ENCODE results near the gene VSTM5.

The VSTM5 gene

DNA sequence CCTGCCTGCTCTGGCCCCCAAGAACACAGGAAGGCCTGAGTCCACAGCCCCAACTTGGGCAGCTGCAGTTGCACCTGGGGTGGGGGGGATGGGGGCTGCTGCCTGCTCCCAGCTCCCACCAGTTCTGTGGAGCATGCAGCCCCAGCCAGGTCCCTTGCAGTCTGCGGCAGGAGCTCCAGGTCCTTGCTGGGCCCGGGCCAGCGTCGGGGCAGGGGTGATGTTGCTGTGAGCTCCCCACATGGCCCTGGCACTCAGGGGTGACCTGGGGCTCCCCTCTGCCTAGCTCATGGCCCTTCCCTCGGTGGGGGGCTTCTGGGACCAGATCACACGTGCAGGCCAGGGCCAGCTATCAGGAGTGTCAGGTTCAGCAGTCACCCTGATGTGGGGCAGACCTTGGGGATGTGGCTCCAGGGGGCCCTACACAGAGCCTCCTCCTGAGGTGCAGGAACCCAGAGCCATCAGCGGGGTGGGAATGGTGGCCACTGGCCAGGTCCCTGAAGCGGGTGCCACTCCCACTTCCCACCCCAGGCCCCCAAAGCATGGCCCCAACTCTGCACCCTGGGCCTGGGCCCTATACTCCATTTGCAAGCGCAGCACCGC, 76.7 kb downstream of the VSTM5 start:
- TF ChIP-seq REST (IDR thresholded peaks at IDR 0.05; ENCODE audit: insufficient read depth in 1 of 2, low read depth in 2 of 2, low read length in 2 of 2) (no peak), FOXP2 (optimal IDR thresholded peaks at IDR 0.05; ENCODE audit: borderline replicate concordance, extremely low read depth, extremely low read length, insufficient read depth) (no peak), POLR2AphosphoS5 (IDR thresholded peaks at IDR 0.05; ENCODE audit: low read depth, low read length) (no peak), TAF1 (IDR thresholded peaks at IDR 0.05; ENCODE audit: borderline replicate concordance, insufficient read depth, low read length) (no peak)

DNA sequence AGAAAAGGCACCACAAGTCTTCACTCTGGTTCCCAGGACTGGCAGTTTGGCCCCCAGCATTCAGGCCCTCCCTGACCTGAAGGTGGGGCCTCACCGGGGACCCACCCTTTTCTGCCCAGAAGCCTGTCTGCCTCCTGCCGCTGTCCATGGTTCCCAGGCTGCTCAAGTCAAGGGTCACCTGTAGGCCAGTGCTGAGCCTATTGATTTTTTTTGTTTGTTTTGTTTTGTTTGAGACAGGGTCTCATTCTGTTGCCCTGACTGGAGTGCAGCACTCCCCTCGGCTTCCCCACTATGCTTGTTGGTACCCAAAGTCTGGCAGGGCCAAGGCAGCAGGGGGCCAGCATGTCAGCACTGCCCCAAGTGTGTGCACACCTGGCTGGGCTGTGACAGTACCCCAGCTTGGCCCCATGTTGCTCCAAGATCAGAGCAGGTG, 77.4 kb downstream of the VSTM5 start:
- TF ChIP-seq TAF1 (IDR thresholded peaks at IDR 0.05; ENCODE audit: borderline replicate concordance, insufficient read depth, low read length) (no peak), REST (IDR thresholded peaks at IDR 0.05; ENCODE audit: insufficient read depth in 1 of 2, low read depth in 2 of 2, low read length in 2 of 2) (peak; percentile 67 to 89), FOXP2 (optimal IDR thresholded peaks at IDR 0.05; ENCODE audit: borderline replicate concordance, extremely low read depth, extremely low read length, insufficient read depth) (no peak)

- no peak for TF ChIP-seq FOXP2 (optimal IDR thresholded peaks at IDR 0.05; ENCODE audit: borderline replicate concordance, extremely low read depth, extremely low read length, insufficient read depth)
- TF ChIP-seq TAF1 (IDR thresholded peaks at IDR 0.05; ENCODE audit: borderline replicate concordance, insufficient read depth, low read length) = no peak
- TF ChIP-seq POLR2AphosphoS5 (IDR thresholded peaks at IDR 0.05; ENCODE audit: low read depth, low read length) = no peak
- TF ChIP-seq REST (IDR thresholded peaks at IDR 0.05; ENCODE audit: insufficient read depth in 1 of 2, low read depth in 2 of 2, low read length in 2 of 2) = no peak
- no peak for TF ChIP-seq SIN3A (IDR thresholded peaks at IDR 0.05; ENCODE audit: borderline replicate concordance, insufficient read depth, low read length)
Observed at GRCh38 chr11:93772123-93772522, 78.3 kb downstream of the VSTM5 start.

GRCh38 chr11:93770160-93770559, 80.3 kb downstream of the VSTM5 start:
- TF ChIP-seq TAF1 (IDR thresholded peaks at IDR 0.05; ENCODE audit: borderline replicate concordance, insufficient read depth, low read length) = no peak
- no peak for TF ChIP-seq REST (IDR thresholded peaks at IDR 0.05; ENCODE audit: insufficient read depth in 1 of 2, low read depth in 2 of 2, low read length in 2 of 2)
- no peak for TF ChIP-seq FOXP2 (optimal IDR thresholded peaks at IDR 0.05; ENCODE audit: borderline replicate concordance, extremely low read depth, extremely low read length, insufficient read depth)
